Measurements from ENCODE around the gene MXRA8. TPM values are rescaled to one million over a fixed set of nuclear protein-coding genes. Genes with fewer than 3 reads are reported as not detected.

Gene MXRA8
- total RNA-seq, 1 donor from 2014 or later, result 0.16 TPM

DNA sequence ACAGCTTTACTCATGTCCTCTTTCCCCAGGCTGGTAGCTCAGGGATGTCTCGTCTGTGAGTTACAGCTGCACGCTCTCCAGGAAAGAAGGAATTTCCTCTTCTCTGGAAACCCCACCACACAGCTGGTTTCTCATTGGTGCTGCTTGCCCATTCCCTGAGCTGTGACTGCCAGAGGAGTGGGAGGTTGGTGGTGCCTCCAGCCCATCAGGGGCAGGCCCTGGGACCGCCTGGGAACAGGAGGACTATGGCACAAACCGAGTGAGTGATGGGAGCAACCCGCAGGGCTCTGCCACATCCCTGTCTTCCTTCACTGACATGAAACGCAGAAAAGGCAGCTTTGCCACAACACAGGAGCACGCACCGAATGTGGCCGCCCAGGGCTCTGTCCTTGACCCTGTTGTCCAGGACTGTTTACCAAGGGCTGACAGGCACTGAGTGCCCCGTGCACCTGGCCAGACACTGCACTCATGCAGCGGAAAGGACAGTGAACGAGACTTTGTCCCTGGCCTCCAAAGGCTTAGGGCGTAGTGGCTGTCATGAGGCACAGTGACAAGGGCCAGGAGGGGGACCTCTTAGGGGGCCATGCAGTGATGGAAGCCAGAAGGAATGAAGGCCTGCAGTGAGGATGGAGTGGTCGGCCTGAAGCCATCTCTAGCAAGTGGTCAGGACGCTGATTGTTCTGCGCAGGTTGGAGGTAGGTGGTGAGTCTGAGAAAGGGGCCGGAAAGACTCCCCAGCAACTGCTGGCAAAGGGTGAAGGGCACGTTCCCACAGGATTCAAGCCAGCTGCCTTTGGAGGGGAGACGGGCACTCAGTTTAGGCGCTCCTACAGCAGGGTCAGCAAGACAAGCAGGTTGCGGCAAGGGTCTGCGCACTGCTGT lies 42.5 kb upstream of the MXRA8 start:
- Mint-ChIP-seq H3K27me3 (no peaks in the 10 kb centered on the region), H3K4me1 (peaks cover 52% of the 10 kb centered on the region), H3K36me3 (ENCODE audit: low read depth) (peaks cover 74% of the 10 kb centered on the region), H3K27ac (peak overlapping the region; percentile 86), H3K9me3 (no peaks in the 10 kb centered on the region), H3K4me3 (peak overlapping the region; percentile 92)
- CTCF ChIA-PET, result interaction anchor here (0.9 kb wide), 1 partner anchor 40 kb away, joined by 3 read pairs; no protein-coding TSS in a partner anchor
- TF ChIP-seq, protein P1, sequence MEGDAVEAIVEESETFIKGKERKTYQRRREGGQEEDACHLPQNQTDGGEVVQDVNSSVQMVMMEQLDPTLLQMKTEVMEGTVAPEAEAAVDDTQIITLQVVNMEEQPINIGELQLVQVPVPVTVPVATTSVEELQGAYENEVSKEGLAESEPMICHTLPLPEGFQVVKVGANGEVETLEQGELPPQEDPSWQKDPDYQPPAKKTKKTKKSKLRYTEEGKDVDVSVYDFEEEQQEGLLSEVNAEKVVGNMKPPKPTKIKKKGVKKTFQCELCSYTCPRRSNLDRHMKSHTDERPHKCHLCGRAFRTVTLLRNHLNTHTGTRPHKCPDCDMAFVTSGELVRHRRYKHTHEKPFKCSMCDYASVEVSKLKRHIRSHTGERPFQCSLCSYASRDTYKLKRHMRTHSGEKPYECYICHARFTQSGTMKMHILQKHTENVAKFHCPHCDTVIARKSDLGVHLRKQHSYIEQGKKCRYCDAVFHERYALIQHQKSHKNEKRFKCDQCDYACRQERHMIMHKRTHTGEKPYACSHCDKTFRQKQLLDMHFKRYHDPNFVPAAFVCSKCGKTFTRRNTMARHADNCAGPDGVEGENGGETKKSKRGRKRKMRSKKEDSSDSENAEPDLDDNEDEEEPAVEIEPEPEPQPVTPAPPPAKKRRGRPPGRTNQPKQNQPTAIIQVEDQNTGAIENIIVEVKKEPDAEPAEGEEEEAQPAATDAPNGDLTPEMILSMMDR (IDR thresholded peaks at IDR 0.05), result no peak
- DNase-seq (no peak), ATAC-seq (ENCODE audit: low read depth) (no peak)
- intact Hi-C loops (cut with micrococcal nuclease), result loop anchor here (10.0 kb wide), 1 partner anchor 504 kb away; no protein-coding TSS in a partner anchor
- POLR2A ChIA-PET, result interaction anchor here (0.6 to 5.6 kb wide), 3 partner anchors 24 to 388 kb away, joined by 3 to 116 read pairs (median 7); partner anchors contain the start of gene AURKAIP1

DNA sequence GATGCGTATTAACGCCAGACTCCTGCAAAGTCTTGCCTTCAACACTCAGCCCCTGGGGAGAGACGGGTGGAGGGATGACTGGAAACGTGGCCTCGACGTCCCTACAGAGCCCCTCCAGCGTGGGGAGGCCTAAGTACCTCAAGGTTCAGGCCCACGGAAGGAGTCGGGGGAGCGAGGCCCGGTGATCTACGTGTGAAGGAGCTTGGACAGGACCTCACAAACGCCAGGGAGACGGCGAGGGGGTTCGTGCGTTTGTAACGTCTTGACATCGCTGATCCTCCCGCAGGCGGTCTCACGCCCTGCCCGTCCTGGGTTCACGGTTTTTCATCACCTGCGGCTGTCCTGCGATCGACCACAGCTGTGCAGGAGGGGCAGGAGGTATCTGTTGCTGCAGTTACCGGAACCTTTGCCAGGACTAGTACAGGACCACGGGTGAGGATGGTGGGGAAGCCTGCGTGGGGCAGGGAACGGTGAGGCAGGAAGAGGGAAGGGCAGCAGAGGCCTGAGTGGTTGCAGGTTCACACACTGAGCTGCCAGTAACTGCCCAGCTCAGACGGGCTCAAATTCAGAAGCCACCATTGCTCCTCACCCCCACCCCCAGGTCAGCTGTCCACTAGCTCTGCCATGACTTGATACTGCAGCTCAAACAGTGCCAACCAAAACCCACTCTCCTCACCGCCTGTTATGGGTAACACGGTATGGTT lies 41.7 kb upstream of the MXRA8 start:
- Mint-ChIP-seq H3K4me1 (peaks cover 53% of the 10 kb centered on the region), H3K9me3 (no peaks in the 10 kb centered on the region), H3K36me3 (ENCODE audit: low read depth) (peaks cover 74% of the 10 kb centered on the region), H3K27me3 (no peaks in the 10 kb centered on the region), H3K27ac (peak overlapping the region; percentile 86), H3K4me3 (peak overlapping the region; percentile 92)
- ChIA-PET CTCF (interaction anchor here (0.9 to 1.3 kb wide), 2 partner anchors 10 to 41 kb away, joined by 3 read pairs; no protein-coding TSS in a partner anchor), POLR2A (interaction anchor here (0.6 to 5.6 kb wide), 5 partner anchors 24 to 387 kb away, joined by 3 to 116 read pairs (median 7); partner anchors contain the start of gene AURKAIP1)
- DNase-seq (no peak), ATAC-seq (ENCODE audit: low read depth) (no peak)
- TF ChIP-seq, protein P1 (IDR thresholded peaks at IDR 0.05), result no peak
- intact Hi-C loops (cut with micrococcal nuclease), result loop anchor here (1.0 to 10.0 kb wide), 5 partner anchors 7 to 505 kb away; partner anchors contain the start of genes ATAD3B, AURKAIP1, MRPL20 and PUSL1

DNA sequence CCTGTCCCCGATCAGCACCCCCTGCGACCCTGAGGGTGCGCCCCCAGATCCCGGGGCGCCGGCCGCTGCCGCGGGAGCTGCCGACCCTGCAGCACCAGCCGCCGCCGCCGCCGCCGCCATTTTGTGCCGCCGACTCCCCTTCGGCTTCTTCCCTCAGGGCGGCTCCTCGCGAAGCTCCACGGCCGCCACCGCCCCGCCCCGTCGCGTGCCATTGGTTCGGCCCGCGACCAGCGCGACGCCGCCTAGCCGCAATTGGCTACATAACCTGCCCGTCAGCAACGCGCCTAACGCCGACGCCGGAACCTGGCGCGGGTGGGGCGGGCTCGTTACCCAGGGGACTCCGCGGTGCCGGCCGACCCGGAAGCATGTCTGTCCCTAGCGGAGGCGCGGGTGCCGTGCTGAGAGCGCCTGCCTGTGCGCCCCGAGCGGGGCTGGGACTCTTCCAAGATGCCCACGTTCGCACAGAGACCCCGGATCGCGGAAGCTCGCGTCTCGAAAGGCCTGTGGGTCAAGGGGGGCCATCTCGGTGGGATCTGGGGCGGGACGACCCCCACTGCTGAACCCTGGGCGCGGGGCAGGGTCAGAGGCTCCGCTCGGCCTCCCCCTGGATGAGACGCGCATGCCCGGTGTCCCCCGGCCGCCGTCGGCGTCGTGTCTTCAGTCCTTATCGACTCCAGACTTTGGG lies 41.0 kb upstream of the MXRA8 start, which contains the start of gene CCNL2:
Gene CCNL2, minus strand, starts transcription at position 149 of the 685 bp plus-strand sequence. Its CDS starts 29 bp downstream, at position 120.
- ChIA-PET POLR2A (interaction anchor here (0.8 to 5.6 kb wide), 19 partner anchors 8 to 378 kb away, joined by 3 to 116 read pairs (median 3); partner anchors contain the start of genes ATAD3A, AURKAIP1 and MRPL20), CTCF (interaction anchor here (1.3 to 1.4 kb wide), 2 partner anchors 8 to 9 kb away, joined by 3 read pairs; no protein-coding TSS in a partner anchor)
- H3K9me3 Mint-ChIP-seq, result no peaks in the 10 kb centered on the region
- peaks cover 73% of the 10 kb centered on the region for H3K36me3 Mint-ChIP-seq (ENCODE audit: low read depth)
- H3K4me3 Mint-ChIP-seq, result peak within 1 kb of the TSS; percentile 92
- intact Hi-C loops (cut with micrococcal nuclease), result loop anchor here (1.0 kb wide), 4 partner anchors 8 to 91 kb away; partner anchors contain the start of genes ATAD3B, AURKAIP1, MRPL20 and PUSL1
- DNase-seq (peak; percentile 98), ATAC-seq (ENCODE audit: low read depth) (peak; percentile 96)
- TF ChIP-seq, protein P1 (IDR thresholded peaks at IDR 0.05), result no peak
- H3K4me1 Mint-ChIP-seq, result peaks cover 55% of the 10 kb centered on the region
- H3K27ac Mint-ChIP-seq, result peak within 1 kb of the TSS; percentile 86
- H3K27me3 Mint-ChIP-seq, result no peaks in the 10 kb centered on the region

DNA sequence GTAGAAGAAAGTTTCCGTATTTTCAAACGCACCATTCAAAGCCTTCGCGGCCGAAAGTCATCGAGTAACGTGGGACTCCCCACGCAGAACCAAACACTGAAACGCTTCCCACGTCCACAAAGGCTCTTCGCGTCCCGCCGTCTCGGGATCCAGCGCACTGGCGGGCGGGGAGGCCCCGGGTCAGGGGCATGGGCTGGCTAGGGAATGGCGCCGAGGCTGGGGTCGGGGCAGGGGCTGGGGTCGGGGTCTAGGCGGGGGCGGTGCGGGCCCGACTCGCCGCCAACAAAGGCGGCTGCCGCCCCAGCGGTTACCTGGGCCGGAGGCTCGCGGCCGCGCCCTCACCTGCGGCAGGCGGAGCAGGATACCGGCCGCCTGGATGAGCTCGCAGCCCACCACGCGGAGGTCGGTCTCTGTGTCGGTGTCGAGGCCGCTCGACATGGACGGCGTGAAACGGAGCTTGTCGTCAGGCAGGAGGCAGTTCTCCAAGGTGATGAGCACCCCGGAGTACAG lies 40.4 kb upstream of the MXRA8 start:
- peak overlapping the region; percentile 70 for H3K27ac Mint-ChIP-seq
- intact Hi-C loops (cut with micrococcal nuclease), result loop anchor here (1.0 kb wide), 4 partner anchors 9 to 90 kb away; partner anchors contain the start of genes ATAD3B, AURKAIP1, MRPL20 and PUSL1
- peaks cover 56% of the 10 kb centered on the region for H3K4me1 Mint-ChIP-seq
- ATAC-seq (ENCODE audit: low read depth) (no peak), DNase-seq (no peak)
- TF ChIP-seq, protein P1 (IDR thresholded peaks at IDR 0.05), result no peak
- POLR2A ChIA-PET, result interaction anchor here (0.8 to 5.6 kb wide), 20 partner anchors 9 to 378 kb away, joined by 3 to 116 read pairs (median 3); partner anchors contain the start of genes ATAD3A, AURKAIP1, MRPL20 and TAS1R3
- no peaks in the 10 kb centered on the region for H3K9me3 Mint-ChIP-seq
- H3K36me3 Mint-ChIP-seq (ENCODE audit: low read depth), result peaks cover 76% of the 10 kb centered on the region
- H3K27me3 Mint-ChIP-seq, result no peaks in the 10 kb centered on the region
- peak overlapping the region; percentile 92 for H3K4me3 Mint-ChIP-seq
- CTCF ChIA-PET, result interaction anchor here (1.3 to 1.4 kb wide), 3 partner anchors 9 to 41 kb away, joined by 3 read pairs; no protein-coding TSS in a partner anchor

Measured in activated B cell treated with CpG ODN at 0.5 μM for 24 hours (primary cell).